Esophagus squamous epithelium (tissue), 5 donors: ENCODE measurements around the gene MINDY4. TPM values are rescaled to one million over a fixed set of nuclear protein-coding genes. Genes with fewer than 3 reads are reported as not detected.

Source experiments
- DNase-seq: peaks from one replicate; lab custom pipeline; 2025; lab: John Stamatoyannopoulos, UW
- H3K27ac ChIP-seq, 4 donors: fragments of 200-600 bp; sonication (generic); one replicate each; pipeline ENCODE4 v1.5.1; 2016 to 2019; ENCODE audit warnings: mild to moderate bottlenecking in 1 of 4
- H3K27me3 ChIP-seq, 4 donors: fragments of 200-600 bp; sonication (generic); 1 replicate in 3 of 4; 2 replicates in 1 of 4; pipeline versions ENCODE4 v1.5.1 to v1.6.0; 2017 to 2021; ENCODE audit warnings: antibody characterized with exemption in 1 of 4
- H3K36me3 ChIP-seq, 3 donors: fragments of 200-600 bp; sonication (generic); one replicate each; pipeline ENCODE4 v1.5.1; 2016 to 2019
- H3K4me1 ChIP-seq, 3 donors: fragments of 200-600 bp; sonication (generic); one replicate each; pipeline ENCODE4 v1.5.1; 2017 to 2019
- H3K4me3 ChIP-seq, 4 donors: fragments of 200-600 bp; sonication (generic); 1 replicate in 3 of 4; 2 replicates in 1 of 4; pipeline ENCODE4 v1.5.1; 2016 to 2019; ENCODE audit warnings: mild to moderate bottlenecking in 2 of 4, moderate library complexity in 1 of 4
- H3K9me3 ChIP-seq, 3 donors: fragments of 200-600 bp; sonication (generic); one replicate each; pipeline ENCODE4 v1.5.1; 2016 to 2019
- CTCF ChIP-seq, 6 experiments: fragments of 450-650 bp in 4 of 6; fragments of 200-600 bp in 2 of 6; sonication (generic) in 2 of 6; IDR thresholded peaks; one replicate each; pipeline ENCODE4 v1.5.1; 2016 to 2019; ENCODE audit warnings: antibody characterized with exemption in 6 of 6, mild to moderate bottlenecking in 4 of 6, moderate library complexity in 4 of 6
- POLR2A ChIP-seq, 4 donors: fragments of 450-650 bp; IDR thresholded peaks; one replicate each; pipeline ENCODE4 v1.6.1; 2017; ENCODE audit warnings: antibody characterized with exemption in 4 of 4, mild to moderate bottlenecking in 4 of 4, moderate library complexity in 3 of 4
- WGBS, 2 donors: methylation state at CpG; one replicate each; pipeline ENCODE4 v1.1.5; 2018; 5-methylcytosine and 5-hydroxymethylcytosine counted together
- intact Hi-C: fragments of 100-400 bp; cut with DNase I; formaldehyde crosslinking; loops from one replicate; pipeline ENCODE4 v1.15.0; 2022
- total RNA-seq, 4 donors: library from RNA; depleted of rRNA; stranded (reverse); fragments of >200 nt; gene quantifications; one replicate each; pipeline ENCODE4 v1.1.0, GENCODE V29; 2016
- donor health status: DM: yes; HTN: yes; CAD: no.

The MINDY4 gene
- total RNA-seq, 4 donors from 2014 or later: 2.5 to 6.3 (median 3.3) TPM

GRCh38 chr7:30855936-30856335 is 84.7 kb downstream of the MINDY4 start:
- TF ChIP-seq POLR2A (IDR thresholded peaks at IDR 0.05) (no peak), CTCF (IDR thresholded peaks at IDR 0.05) (no peak)
- no peak for DNase-seq
- Histone ChIP-seq H3K36me3 (no peaks in the 10 kb centered on the region), H3K27ac (no peak overlapping the region), H3K9me3 (no peaks in the 10 kb centered on the region), H3K4me1 (peaks cover 0 to 34% (median 5%) of the 10 kb centered on the region in 3 donors), H3K4me3 (no peak overlapping the region), H3K27me3 (no peaks in the 10 kb centered on the region)
- intact Hi-C loops: no loop called here
- 78 to 83% methylated on average over 1 to 2 of the region's 3 CpGs for WGBS, 2 donors

GRCh38 chr7:30858576-30858975 is 87.4 kb downstream of the MINDY4 start:
- H3K27me3 ChIP-seq: no peaks in the 10 kb centered on the region
- no peak overlapping the region for H3K4me3 ChIP-seq
- DNase-seq: no peak
- 94 to 100% methylated on average over 2 of the region's 2 CpGs for WGBS, 2 donors
- no peaks in the 10 kb centered on the region for H3K36me3 ChIP-seq
- H3K9me3 ChIP-seq: no peaks in the 10 kb centered on the region
- H3K27ac ChIP-seq: no peak overlapping the region
- H3K4me1 ChIP-seq: peaks cover 0 to 23% (median 7%) of the 10 kb centered on the region in 3 donors
- intact Hi-C loops: no loop called here
- no peak for TF ChIP-seq POLR2A (IDR thresholded peaks at IDR 0.05)
- no peak for TF ChIP-seq CTCF (IDR thresholded peaks at IDR 0.05)

GRCh38 chr7:30859202-30859939 is 88.2 kb downstream of the MINDY4 start:
- intact Hi-C loops: no loop called here
- H3K4me1 ChIP-seq: peaks cover 0 to 31% (median 12%) of the 10 kb centered on the region in 3 donors
- no peak for TF ChIP-seq POLR2A (IDR thresholded peaks at IDR 0.05)
- no peak for TF ChIP-seq CTCF (IDR thresholded peaks at IDR 0.05)
- H3K9me3 ChIP-seq: no peaks in the 10 kb centered on the region
- H3K4me3 ChIP-seq: no peak overlapping the region
- H3K36me3 ChIP-seq: no peaks in the 10 kb centered on the region
- H3K27me3 ChIP-seq: no peaks in the 10 kb centered on the region
- 83 to 94% methylated on average over 4 to 7 of the region's 10 CpGs for WGBS, 2 donors
- peak overlapping the region in 1 of 4 donors; percentile 46 for H3K27ac ChIP-seq
- no peak for DNase-seq

GRCh38 chr7:30859940-30860496 is 88.8 kb downstream of the MINDY4 start:
- intact Hi-C loops: no loop called here
- Histone ChIP-seq H3K9me3 (no peaks in the 10 kb centered on the region), H3K4me3 (no peak overlapping the region), H3K27me3 (no peaks in the 10 kb centered on the region), H3K4me1 (peaks cover 0 to 37% (median 14%) of the 10 kb centered on the region in 3 donors), H3K36me3 (no peaks in the 10 kb centered on the region), H3K27ac (peak overlapping the region in 1 of 4 donors; percentile 46)
- 74 to 80% methylated on average over 2 to 9 of the region's 13 CpGs for WGBS, 2 donors
- DNase-seq: no peak
- TF ChIP-seq CTCF (IDR thresholded peaks at IDR 0.05): no peak
- TF ChIP-seq POLR2A (IDR thresholded peaks at IDR 0.05): no peak

GRCh38 chr7:30861612-30862011 is 90.4 kb downstream of the MINDY4 start:
- Histone ChIP-seq H3K27ac (no peak overlapping the region), H3K4me1 (peaks cover 0 to 37% (median 14%) of the 10 kb centered on the region in 3 donors), H3K9me3 (no peaks in the 10 kb centered on the region), H3K4me3 (no peak overlapping the region), H3K27me3 (no peaks in the 10 kb centered on the region), H3K36me3 (no peaks in the 10 kb centered on the region)
- no peak for DNase-seq
- TF ChIP-seq CTCF (IDR thresholded peaks at IDR 0.05) (no peak), POLR2A (IDR thresholded peaks at IDR 0.05) (no peak)
- intact Hi-C loops: no loop called here
- 100% methylated on average over 2 of the region's 7 CpGs; no CpG with 5 or more reads in 1 of the 2 donors for WGBS, 2 donors
